Stimulated activated CD8-positive, alpha-beta memory T cell treated with anti-CD3 and anti-CD28 coated beads, Interleukin-4, amount 100 ng/mL, for 1 hour (primary cell): ENCODE results near the gene LGALS3BP.

Experiments
- DNase-seq, 2 donors: peaks; one replicate each; pipeline ENCODE4 v3.0.0-alpha.2; 2020; ENCODE audit warnings: low read depth in 2 of 2, low spot score in 1 of 2

The LGALS3BP gene

GRCh38 chr17:79014158-79014758 lies 34.5 kb upstream of the LGALS3BP start:
- DNase-seq, result no peak

GRCh38 chr17:79012563-79013134 lies 32.9 kb upstream of the LGALS3BP start:
- no peak for DNase-seq

GRCh38 chr17:79011451-79012147 lies 31.9 kb upstream of the LGALS3BP start:
- DNase-seq, result no peak

DNA sequence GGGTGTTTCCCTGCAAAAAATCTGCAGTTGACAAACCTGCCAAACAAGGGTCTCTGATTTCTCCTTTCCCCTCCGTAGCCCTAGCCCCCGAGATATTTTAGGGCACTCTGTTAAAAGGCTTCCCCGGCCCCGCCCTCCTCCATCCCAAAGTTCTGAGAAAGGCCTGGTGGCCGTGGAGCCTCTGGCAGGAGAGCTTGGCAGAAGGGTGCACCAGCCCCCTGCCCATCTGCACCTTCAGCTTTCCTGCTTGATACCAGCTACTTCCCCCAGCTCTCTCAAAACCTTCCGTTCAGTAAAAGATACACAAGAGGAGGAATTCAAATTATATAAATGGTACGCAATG lies 30.6 kb upstream of the LGALS3BP start:
- no peak for DNase-seq

DNA sequence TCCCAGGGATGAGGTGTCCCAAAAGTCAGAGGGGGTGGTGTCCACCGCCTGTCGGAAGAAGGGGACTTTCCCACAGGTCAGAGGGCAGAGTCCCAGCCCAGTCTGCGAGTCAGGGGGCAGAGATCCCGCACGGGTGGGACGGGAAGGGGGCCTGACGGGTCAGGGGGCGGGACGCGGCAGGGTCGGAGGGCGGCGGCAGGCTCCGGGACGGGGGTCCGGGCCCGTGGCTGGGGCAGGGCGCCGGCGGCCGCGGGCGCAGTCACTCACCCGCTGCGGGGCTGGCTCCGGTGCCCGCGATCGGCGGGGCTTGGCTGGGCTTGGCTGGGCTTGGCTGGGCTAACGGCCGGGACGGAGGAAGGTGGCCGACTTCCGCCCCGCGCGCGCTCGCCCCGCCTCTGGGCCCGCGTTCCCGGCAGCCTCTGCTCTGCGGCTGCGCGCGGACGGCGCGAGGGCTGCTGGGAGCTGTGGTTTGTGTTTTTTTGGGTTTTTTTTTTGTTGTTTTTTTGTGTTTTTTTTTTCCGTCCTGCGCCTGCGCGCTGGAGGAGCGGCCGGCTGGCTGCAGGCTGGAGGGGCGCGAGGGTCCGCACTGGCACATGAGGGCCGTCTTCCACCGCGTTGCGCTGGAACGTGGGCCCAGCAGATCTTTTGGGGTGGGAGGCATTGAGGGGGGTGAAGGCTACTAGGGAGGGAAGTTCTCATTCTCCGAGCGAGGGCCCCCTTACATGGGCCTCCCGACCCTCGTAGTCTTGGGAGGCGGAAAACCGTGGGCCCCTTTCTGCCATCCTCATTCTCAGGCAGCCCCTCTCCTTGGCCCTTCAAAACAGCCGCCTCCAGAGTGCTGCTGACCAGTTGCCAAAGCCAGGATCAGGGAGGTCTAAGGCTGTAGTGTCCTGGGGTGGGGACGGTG lies 29.9 kb upstream of the LGALS3BP start, which contains the start of gene CANT1:
CANT1 (minus strand) TSS at position 368 of the 907 bp plus-strand sequence. CDS start 12,142 bp downstream, outside the sequence.
- peak; percentile 51 to 66 for DNase-seq

DNA sequence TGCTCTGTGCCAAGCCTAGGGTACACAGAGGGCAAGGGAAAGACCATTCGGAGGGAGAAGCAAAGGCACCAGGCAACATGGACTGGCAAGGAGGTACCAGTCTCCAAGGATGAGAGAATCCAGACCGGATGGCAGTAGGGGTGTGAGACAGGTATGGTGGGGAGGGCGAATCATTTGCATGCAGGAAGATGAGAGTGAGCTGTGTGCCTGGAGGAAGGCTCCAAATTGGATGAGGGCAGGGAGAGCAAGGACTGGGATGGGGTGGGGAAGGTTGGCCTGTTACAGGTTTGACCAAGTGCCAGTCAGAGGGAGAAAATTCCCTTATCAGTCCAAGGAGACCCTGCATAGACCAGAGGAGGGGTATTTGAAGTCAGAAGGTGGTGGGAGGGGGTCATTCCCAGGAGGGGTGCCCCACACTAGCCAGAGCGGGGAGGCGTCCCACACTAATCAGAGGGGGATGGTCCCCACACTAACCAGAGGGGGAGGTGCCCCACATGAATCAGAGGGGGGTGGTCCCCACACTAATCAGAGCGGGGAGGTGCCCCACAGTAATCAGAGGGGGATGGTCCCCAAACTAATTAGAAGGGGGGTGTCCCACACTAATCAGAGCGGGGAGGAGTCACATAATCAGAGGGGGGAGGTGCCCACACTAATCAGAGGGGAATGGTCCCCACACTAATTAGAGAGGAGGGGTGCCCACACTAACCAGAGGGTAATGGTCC lies 29.1 kb upstream of the LGALS3BP start:
- DNase-seq, result no peak

- no peak for DNase-seq
Observed at GRCh38 chr17:79007504-79008381, 28.0 kb upstream of the LGALS3BP start.

- DNase-seq, result no peak
Observed at GRCh38 chr17:79006794-79007503, 27.2 kb upstream of the LGALS3BP start.

DNA sequence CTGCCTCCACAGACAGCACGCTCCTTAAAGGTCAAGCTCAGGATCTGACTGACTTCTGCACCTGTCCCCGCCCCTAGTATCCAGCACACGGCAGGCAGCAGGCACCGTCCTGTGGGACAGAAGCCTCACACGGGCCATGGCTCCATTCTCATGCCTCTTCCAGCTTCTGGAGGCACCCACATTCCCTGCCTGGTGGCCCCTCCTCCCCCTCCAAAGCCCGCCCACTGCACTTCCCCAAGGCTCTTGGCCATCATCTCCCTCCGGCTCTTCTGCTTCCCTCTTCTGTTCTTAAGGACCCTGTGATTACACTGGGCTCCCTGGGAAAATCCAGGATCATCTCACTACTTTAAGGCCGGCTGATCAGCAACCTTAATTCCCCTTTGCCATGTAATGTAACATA lies 26.3 kb upstream of the LGALS3BP start:
- DNase-seq, result no peak

GRCh38 chr17:79005063-79005861 lies 25.5 kb upstream of the LGALS3BP start:
- DNase-seq, result no peak

- no peak for DNase-seq
Observed at GRCh38 chr17:79003661-79004411, 24.1 kb upstream of the LGALS3BP start.

DNA sequence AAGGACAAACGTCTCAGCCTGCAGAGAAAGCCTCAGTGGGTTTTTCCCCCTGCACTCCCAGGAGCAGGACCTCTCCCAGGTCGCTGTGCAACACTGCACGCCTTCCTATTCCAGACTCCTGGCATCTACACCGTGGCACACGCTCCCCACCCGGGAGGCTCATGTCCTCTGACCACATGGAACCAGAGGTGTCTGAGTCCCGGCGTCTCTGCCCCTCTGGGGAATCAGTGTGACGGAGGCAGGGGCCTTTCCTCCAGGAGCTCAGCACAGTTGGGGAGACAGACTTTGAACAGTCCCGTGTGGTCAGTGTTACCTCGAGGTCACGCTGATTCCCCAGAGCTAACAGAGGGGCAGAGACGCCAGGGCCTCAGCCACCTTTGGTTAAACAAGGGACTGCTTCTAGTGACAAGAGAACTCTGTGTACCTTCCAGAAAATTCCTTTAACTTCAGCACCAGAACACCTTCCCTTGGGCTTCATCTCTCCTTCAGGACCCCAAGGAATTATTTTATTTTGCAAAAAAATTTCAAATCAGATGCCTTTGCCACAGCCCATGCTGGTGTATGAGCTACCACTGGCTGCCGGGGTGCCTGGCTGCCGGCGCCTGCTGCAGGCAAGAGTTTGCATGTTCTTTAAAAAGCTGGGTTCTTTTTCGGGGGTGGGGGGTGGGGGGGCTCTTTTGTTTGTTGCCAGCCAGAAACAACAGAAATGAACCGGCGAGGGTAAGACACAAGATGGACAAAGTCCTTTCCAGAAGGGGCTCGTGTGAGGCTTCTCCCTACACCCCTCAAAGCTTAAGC lies 23.3 kb upstream of the LGALS3BP start:
- no peak for DNase-seq

DNA sequence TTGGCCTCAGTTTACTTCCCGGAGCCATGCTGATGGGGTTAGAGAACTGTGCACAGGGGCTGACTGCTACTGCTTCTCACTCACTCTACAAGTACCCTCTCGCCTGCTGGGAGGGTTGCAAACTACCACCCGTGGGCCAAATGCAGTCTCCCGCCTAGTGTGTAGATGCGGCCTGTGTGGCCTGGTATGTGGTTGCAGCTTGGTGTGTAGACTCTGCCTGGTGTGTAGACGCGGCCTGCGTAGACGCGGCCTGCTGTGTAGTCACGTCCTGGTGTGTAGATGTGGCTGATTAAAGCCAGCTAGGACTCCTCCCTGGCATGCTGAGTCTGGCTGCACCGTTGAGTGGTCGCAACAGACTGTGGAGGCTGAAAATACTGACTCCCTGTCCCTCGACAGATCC lies 22.6 kb upstream of the LGALS3BP start:
- DNase-seq, result no peak

DNA sequence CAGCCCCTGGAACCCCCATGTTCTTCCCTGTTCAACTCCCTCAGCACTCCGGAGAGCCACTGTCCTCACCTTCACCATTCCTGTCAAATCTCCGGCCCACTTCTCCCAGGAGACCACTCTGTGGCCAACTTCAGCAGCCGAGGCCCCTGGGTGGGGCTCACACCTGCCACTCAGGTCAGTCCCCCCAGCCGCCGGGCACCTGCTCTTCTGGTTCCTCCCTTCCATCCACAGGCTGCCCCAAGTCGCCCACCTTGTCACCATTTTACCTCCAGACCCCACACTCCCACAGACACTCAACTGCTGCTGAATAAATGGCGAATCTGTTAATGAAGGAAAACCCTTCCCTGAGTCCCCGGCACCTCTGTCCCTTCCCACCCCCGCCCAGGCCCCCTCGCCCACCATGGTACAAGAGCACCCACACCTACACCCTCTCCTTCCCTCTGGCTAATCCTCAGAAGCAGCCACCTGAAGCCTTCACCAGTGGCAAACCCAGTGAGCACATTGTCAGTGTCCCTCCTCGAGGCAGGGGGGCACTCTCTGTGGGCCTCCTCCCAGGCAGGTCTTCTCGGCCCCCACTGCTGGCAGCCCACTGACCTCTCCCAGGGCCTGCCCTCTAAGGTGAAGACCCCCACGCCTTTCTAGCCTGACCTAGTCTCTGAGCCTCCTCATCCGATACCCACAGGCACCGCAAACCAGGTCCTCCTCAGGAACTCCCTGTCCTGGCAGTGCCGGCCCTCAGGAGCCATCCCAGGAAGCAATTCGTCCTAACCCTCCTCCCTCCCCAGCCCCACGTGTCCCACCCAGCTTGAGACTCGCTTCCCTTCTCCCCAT lies 21.7 kb upstream of the LGALS3BP start:
- no peak for DNase-seq

- DNase-seq, result no peak
Observed at GRCh38 chr17:79000396-79001189, 20.9 kb upstream of the LGALS3BP start.
